ENCODE measurements around the gene CPA2.

The CPA2 gene

DNA sequence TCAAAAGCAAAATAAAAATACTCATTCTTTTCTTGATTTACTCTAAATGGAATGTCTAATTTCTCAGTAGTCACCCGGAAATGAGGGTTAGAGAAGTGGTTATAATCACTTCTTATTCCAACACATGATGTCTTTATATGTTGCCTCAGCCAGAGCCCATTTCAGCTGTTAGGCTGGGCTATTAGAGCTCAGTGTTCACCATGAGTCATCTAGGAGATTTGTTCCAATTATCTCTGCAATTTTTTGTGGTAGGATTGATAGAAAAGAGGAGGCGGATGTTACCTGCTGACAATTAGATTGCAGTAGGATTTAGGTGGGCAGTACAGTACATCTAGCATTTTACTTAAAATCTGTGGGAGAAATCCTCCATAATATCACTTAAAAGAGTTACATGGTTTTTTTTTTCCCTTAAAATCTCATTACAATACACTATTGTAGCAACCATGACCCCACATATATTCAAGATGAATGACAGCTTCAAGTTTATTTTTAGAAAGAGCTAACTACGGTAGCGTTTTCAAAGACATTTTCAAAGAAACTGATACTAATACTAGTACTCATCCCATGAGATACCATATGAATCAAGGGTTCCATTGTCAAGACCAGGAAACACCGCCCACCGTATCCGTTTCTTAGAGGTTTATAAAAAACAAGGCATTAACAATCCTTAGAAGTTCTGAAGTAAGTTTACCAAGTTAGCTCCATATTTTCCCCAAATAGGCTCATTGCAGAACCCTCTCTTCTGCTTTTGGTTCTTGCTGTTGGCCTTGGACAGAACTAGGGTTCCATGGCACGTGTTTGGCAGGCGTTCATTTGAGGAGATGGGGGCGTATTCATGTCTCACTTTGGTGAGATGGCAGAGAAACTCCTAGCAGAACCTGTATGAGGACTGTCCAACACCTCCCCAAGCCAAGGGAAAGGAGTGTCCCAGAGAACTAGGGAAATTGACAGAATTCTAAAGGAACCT is 10.4 kb downstream of the CPA2 start:
- H3K4me3 ChIP-seq (ENCODE audit: low read length): no peak overlapping the region
- DNase-seq (ENCODE audit: low read depth, low spot score): no peak

DNA sequence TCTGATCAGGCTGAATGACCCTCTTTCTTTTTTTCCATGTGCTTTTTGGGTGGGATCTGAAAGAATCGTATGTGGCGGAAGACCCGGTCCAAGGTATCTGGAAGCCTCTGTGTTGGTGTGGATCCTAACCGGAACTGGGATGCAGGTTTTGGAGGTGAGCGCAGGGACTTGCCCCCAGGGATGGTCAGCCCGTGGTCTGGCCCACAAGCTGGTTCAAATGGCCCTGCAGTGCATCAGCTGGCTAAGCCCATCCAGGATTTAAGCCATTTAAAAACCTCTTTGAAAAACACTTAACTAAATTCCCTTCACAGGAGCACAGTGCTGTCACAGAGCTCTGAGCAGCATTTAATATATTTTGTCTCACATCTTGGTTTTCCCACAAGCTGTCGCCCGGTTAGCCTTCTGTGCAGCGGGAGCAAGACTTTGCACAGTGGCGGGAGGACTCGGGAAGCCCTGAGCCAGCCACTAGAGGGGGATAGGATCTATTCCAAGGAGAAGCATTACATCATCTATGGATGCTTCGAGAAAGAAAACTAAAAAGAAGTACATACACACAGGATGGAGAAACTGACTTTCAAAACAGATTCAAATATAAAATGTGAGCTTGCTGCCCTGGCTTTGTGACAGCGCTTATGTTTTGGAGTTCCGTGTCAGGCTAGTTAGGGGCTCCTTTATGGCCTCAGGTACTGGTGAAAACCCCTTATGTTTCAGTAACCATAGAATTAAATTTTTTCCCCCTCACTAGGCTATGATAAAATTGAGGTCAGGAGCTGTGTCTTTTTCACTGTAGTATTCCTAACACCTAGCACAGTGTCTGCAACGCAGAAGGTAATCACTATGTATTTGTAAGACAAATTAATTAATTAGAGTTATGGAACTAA is 11.3 kb downstream of the CPA2 start:
- no peak overlapping the region for H3K4me3 ChIP-seq (ENCODE audit: low read length)
- DNase-seq (ENCODE audit: low read depth, low spot score): no peak

DNA sequence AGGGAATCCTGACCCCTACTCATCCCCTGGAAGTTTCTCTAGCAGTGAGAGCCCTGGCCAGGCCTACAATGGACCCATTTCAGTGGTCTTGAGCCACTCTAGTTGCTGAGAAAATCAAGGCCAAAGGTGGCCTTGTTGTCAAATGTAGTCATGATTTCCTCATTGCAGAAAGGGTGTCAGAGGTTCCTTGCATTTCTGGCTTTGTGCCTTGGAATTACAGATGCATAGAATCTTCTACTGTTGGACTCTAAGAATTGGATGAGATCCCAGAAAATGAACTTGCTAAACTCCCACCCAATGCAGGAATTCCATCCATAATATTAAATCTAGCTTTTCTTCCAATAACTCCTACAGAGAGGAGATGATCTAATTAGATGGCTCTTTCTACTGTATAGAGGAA is 12.2 kb downstream of the CPA2 start:
- H3K4me3 ChIP-seq (ENCODE audit: low read length): no peak overlapping the region
- no peak for DNase-seq (ENCODE audit: low read depth, low spot score)

DNA sequence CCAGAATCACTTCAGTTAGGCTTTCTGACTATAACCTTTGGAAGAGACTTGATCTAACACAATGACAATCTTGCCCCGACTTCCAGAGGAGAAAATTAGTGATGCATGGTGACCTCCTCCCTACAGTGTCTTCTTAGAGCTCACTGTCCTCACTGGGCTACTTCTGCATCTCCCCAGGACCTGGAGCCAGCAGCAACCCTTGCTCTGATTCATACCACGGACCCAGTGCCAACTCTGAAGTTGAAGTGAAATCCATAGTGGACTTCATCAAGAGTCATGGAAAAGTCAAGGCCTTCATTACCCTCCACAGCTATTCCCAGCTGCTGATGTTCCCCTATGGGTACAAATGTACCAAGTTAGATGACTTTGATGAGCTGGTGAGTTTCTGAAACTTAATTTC is 12.6 kb downstream of the CPA2 start:
- H3K4me3 ChIP-seq (ENCODE audit: low read length): no peak overlapping the region
- no peak for DNase-seq (ENCODE audit: low read depth, low spot score)

DNA sequence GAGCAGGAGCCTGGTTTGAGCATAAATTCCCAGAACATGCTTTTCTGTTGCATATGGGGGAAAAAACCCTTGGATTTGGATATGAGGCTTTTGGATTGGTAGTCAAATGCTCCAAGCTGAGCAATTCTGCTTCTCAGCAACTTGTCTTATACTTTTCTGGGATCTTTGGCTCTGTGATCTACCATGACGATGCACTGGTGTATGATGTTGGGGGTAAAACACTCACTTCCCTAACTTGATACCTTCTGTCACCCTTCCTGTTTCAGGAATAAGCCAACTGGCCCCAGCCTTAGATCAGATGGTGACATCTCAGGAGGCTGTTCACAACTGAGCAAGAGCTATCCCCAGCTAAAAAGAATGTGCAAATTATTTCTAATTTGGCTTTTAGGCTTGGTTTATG is 13.2 kb downstream of the CPA2 start:
- no peak overlapping the region for H3K4me3 ChIP-seq (ENCODE audit: low read length)
- no peak for DNase-seq (ENCODE audit: low read depth, low spot score)

DNA sequence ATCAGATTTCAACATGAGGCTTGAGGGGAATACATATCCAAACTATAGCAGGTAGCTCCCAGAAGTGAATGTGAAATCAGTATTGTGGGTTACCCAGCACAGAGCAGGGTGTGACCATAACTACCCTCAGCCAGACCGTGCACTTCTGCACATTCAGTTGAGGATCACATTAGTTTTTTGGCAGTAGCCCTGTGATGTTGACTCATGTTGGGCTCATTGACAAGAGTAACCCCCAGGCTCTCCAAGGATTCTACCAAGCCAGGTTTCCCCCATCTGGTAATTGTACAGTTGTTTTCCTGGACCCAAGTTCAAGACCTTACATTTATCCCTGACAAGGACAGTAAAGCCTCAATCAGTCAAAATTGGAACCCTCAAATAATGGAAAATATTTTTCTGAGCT is 14.6 kb downstream of the CPA2 start:
- DNase-seq (ENCODE audit: low read depth, low spot score): no peak
- H3K4me3 ChIP-seq (ENCODE audit: low read length): no peak overlapping the region

DNA sequence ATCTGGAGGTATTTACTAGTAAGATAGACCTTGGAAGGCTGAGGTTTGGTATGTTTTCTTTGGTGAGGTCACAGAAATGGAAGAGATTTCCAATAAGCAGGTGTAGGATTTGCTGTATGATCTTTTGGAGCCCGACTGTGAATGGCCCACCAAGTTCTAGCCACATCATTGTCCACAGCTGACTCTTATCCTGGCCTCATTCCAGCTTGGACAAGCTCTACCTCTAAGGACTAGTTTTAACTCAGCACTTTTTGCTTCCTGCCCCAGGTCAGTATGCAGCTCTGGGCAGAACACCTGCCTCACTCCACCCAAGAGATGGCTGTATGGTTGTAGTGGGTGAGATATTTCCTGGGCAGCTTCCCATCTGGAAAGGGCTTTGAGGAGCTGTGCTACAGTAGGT is 20.2 kb downstream of the CPA2 start:
- H3K4me3 ChIP-seq (ENCODE audit: low read length): no peak overlapping the region
- DNase-seq (ENCODE audit: low read depth, low spot score): no peak

DNA sequence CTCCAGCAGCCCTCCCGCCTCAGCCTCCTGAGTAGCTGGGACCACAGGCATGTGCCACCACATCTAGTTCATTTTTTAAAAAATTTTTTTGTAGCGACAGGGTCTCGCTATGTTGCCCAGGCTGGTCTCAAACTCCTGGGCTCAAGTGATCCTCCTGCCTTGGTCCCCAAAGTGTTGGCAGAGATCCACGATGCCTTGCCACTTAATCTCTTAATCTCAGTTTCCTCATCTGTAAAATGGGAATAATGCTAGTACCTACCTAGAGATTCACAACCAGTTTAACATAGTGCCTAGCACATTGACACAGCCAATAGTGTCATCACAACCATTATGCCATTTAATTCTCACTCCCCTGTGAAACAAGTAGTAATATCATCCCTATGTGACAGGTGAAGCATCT is 21.5 kb downstream of the CPA2 start:
- H3K4me3 ChIP-seq (ENCODE audit: low read length): no peak overlapping the region
- DNase-seq (ENCODE audit: low read depth, low spot score): no peak

DNA sequence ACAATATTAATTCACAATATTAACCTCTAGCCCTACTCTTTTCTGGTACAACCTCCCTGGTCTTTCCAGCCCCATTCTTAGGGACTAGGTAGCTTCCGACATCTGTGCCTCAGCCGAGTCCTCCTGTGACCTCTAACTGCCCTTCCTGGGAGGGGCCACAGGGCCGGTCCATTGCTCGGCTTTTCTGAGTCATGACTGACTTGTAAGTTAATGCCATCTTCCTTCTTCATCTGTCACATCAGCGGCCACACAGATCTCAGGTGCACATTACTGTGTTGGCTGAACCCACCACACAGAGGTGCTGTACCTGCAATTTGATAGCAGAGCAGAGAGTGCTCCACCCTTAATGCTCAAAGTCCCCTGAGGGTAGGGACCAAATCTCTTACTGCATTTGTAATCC is 22.2 kb downstream of the CPA2 start:
- no peak overlapping the region for H3K4me3 ChIP-seq (ENCODE audit: low read length)

DNA sequence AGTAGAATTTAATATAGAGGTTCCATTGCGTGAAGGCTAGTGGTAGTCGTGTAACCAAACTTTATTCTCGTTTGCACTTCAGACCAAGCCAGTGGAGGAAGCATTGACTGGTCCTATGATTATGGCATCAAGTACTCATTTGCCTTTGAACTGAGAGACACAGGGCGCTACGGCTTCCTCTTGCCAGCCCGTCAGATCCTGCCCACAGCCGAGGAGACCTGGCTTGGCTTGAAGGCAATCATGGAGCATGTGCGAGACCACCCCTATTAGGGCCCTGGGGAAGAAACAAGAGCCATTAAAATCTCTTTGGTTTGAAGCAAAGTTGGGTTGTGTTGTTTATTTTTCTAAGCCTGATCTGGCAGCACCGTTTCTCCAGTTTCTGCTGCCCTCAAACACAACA is 22.8 kb downstream of the CPA2 start:
- DNase-seq (ENCODE audit: low read depth, low spot score): no peak

More for the DNA sequence above, 22.2 kb downstream of the CPA2 start:
- no peak for DNase-seq (ENCODE audit: low read depth, low spot score)

DNA sequence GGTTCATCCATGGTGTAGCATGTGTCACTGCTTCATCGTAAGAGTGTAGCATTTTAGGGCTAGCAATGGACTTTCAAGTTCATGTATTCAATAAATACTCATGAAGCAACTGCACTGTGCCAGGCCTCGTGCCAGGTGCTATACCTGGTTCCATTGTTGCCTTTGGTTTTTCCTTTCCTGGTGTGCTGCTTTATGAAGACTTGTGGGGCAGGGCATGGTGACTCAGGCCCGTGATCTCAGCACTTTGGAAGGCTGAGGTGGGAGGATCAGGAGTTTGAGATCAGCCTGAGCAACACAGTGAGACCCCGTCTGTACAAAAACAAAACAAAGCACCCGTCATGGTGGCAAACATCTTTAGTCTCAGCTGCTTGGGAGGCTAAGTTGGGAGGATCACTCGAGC is 24.1 kb downstream of the CPA2 start:
- DNase-seq (ENCODE audit: low read depth, low spot score): no peak
- H3K4me3 ChIP-seq (ENCODE audit: low read length): no peak overlapping the region

More for the DNA sequence above, 22.8 kb downstream of the CPA2 start:
- H3K4me3 ChIP-seq (ENCODE audit: low read length): no peak overlapping the region

DNA sequence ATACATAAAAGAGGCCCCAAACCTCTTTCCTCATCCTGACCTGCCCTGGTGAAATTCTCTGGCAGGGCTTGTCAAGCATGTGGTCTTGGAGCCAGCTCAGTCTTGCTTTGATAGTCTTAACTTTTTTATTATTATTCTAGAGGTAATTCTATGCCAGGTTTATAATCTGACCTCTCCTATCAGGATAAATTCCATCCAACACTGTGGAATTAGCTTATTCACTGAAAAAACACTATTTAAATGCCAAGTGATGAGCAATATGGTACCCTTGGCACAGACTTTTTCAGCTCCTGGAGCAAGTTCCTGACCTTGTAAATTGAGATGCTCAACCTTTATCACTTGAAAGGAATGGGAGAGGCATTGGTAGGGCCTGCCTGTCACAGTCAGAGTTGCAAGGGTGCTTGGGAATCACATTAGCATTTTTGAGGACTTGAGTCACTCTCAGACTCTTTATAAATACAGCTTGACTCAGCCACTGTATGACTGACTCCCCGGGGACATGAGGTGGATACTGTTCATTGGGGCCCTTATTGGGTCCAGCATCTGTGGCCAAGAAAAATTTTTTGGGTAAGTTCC is 26.1 kb downstream of the CPA2 start, which contains the start of gene CPA4:
CPA4 (plus strand) TSS at position 480 of the 576 bp plus-strand sequence; CDS start at position 500, 20 bp downstream.
- H3K4me3 ChIP-seq (ENCODE audit: low read length): no peak within 1 kb of the TSS
- DNase-seq (ENCODE audit: low read depth, low spot score): no peak

DNA sequence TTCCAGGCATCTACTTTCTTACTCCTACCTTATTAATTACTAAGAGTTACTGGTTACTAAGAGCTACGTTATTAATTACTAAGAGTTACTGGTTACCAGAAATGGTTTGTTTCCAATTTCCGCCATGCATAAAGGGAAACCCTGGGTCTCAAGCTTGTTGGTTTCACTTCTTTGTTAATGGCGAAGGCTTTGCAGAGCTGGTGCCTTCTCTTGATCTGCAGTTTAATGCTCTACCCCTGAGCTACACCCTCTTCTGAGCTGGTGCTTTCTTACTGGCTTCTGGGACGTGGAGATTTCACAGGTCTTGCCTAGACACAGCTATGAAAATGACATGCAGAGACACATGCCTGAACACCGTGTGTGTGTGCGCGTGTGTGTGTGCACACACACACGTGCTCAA is 26.9 kb downstream of the CPA2 start:
- H3K4me3 ChIP-seq (ENCODE audit: low read length): no peak overlapping the region
- DNase-seq (ENCODE audit: low read depth, low spot score): no peak

DNA sequence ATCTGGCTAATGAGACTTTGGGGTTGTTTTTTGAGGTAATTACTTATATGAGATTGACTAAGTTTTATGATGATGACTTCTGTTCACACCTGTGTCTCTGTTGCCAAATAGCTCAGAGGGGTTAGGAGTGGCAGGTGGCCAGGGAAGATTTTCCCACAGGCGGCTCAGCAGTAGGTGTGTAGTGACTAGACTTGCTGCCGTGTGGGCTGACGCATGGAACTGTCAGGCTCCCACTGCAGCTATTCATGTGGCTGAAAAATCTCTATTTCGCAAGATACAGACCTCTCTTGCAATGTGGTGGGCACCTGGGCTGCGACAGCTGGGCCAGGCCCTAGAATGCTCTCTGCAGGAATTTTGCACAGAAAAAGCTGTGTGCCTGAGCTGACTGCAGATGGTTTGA is 27.7 kb downstream of the CPA2 start:
- H3K4me3 ChIP-seq (ENCODE audit: low read length): no peak overlapping the region

DNA sequence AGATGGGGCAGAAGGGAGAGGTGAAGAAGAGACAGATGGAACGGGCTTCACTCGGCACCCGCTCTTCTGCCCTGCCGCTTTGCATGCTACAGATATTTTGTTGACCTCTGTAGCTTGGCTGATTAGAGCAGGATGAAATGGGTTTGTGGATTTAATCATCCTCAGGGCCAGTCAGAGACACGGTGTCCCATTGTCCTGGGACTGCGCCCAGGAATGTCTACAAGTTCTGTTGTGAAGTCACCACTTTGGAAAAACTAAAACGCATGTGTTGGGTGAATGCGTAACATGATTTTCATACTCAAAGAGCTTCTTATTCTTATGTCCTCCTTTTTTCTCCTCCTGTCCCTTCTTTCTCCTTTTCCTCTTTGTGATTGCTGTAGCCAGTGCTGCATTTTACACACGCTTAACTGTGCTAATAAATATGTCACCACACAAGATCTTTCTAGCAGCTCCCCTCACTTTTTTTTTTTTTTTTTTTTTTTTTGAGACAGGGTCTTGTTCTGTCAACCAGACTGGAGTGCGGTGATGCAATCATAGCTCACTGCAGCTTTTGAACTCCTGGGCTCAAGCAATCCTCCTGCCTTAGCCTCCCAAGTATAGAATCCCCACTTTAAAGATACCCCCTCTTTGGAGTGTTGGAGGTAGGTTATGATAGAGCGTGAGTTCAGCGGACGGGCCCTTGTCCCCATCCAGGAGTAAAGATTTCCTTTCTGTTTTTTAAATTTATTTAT is 29.7 kb downstream of the CPA2 start:
- no peak for DNase-seq (ENCODE audit: low read depth, low spot score)
- H3K4me3 ChIP-seq (ENCODE audit: low read length): no peak overlapping the region

More for the DNA sequence above, 27.7 kb downstream of the CPA2 start:
- peak; percentile 90 for DNase-seq (ENCODE audit: low read depth, low spot score)

DNA sequence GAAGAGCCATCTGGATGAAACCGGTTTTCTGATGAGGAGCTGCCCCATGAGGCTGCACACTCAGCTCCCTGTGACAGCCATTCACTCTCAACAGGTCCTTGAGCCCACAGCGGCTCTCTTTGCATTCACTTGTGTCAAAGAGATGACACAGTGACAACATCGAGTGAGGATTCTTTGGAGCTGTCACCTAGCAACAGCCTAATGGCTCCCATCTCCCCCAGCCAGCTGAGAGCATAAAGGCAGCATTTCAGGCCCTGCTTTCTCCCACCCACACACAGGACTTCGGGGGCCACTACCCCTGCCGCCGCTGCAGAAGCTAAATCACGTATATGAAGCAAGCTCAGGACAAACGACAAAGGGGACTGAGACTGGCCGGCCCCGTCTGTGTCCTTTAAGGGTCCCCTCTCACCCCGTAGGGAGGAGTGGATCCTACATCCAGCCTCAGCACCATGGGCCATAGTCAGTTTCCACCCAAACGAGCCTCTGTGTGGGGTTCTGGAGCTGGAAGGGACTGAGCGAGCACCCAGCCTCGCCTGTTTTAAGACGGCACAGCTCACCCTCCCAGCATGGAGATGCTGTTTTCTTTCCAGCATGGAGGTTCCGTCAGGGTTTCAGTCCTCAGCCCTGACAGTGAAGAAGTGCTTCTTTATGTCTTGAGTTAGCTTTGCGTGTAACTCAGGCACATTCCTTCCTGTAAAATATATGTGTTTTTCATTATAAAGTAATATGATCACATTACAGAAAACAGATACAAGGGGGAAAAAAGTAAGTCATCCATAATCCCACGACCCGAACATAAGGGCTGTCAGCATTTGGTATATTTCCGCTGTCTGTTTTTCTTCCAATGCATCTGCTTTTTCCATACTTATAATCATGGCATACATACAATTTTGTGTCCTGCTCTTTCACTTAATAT is 31.2 kb downstream of the CPA2 start:
- DNase-seq (ENCODE audit: low read depth, low spot score): no peak

DNA sequence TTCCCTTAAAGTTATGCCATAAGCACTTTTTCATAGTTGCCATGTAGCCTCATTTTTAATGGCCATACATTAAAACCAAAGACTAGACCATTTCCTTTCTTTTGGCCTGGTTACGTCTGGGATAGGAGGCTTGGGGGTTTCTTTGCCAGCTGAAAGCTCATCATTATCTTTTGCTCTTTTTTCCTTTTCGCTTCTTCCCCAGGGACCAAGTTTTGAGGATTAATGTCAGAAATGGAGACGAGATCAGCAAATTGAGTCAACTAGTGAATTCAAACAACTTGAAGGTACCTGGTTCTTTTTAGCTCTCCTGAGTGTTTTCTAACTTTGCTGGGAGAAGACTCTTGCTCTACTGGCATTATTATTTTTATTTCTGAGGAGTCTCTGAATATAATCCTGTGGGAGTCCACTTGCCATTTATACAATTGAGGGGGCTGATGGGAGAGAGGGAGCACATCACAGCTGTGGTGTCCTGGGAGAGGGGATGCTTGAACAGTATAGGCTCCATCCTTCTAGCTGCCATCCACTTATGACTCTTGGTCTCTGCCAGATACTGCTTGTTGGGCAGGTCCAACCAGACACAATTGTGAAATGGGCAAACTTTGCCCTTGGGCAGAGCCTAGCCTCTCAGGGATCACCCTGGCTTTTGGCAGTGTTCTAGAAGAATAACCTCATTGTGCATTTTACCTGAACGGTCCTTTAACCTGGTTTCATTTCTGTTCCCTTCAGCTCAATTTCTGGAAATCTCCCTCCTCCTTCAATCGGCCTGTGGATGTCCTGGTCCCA is 32.1 kb downstream of the CPA2 start:
- no peak for DNase-seq (ENCODE audit: low read depth, low spot score)
- no peak overlapping the region for H3K4me3 ChIP-seq (ENCODE audit: low read length)

More for the DNA sequence above, 31.2 kb downstream of the CPA2 start:
- H3K4me3 ChIP-seq (ENCODE audit: low read length): no peak overlapping the region

Data from Jurkat, Clone E6-1 (cell line).